ENCODE results near the gene TMED6.

DNA sequence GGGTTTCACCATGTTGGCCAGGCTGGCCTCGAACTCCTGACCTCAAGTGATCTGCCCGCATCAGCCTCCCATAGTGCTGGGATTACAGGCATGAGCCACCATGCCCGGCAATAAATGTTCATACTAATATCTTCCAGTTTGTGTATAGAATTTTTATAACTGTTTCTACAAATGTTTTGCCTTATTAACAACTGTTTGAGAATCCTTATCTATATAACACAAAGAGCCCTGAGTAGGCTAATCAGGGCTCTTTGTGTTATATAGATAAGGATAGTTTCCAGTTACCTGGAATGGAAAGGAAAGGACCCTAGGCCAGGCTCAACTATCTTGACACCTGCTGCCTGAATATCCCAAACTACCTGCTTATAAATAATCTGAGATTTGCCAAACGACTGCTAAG lies 17.3 kb upstream of the TMED6 start:
- TF ChIP-seq ZNF274 (IDR thresholded peaks at IDR 0.05; ENCODE audit: low read depth, low read length) = no peak
- TF ChIP-seq YY1 (IDR thresholded peaks at IDR 0.05; ENCODE audit: insufficient read depth, insufficient read length) = no peak
- TF ChIP-seq SUZ12 (IDR thresholded peaks at IDR 0.05; ENCODE audit: extremely low read depth, insufficient read depth, insufficient read length) = no peak
